ENCODE data around the gene WASF2.

DNA sequence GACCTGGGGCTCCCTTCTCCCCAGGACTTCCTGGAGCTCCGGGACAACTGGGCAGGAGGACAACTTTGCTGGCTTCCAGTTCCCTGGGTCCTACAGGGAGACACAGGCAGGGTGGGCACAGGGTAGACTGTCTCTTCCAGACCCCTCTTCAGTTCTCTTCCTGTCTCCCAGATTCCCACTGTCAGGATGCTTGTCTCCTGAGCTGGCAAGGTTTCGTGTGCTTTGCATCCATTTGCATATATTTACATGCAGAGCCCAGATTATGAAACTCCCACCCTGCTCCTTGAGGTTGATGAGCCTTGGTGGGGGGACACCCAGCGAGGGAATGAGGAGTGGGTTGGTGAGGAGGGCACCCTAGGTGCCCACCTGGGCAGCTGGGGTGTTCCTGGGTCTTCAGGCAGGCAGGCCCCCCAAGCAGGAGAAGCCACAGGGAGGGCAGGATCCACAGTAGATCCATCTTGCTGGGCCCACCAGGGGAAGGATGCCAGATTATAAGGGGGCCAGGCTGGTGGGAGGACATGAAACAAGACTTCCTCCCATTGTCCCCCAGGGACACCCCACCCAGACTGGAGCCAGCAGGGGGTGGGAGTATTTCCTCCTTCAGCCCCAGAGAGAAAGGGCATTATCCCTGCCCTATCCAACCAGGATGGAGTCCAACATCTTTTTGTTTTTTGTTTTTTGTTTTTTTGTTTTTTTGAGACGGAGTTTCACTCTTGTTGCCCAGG lies 115.4 kb downstream of the WASF2 start, which contains the start of gene FCN3:
- TF ChIP-seq GATA2 (IDR thresholded peaks at IDR 0.05; ENCODE audit: low read depth, low read length) (no peak), GATA3 (IDR thresholded peaks at IDR 0.05; ENCODE audit: low read depth, low read length) (no peak)
